ENCODE results near the gene RGS7. TPM values are rescaled to one million over a fixed set of nuclear protein-coding genes. Genes with fewer than 3 reads are reported as not detected.

Gene RGS7
- total and polyA plus RNA-seq, 2 of the 8 experiments (the other 6 are each of a cell fraction or from before 2014, with no cell fraction given), result 1.6 to 3.0 TPM

DNA sequence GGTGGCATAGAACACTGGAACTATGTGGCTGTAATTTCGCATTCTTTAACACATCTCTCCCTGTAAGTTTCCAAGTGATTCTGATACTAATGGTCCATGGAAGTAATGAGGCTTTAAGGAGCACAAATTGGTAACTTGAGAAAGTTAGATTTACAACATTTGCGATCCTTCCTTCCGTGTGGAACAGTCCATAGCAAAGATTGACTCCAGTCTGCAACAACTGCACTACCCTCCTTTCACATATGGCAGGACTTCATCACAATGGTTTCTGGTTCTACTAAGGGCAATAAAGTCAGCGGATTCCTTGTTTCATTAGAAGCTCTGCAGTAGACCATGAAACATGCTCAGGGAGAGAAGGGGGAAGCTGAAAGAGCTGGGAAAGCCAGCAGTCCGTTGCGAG is 261.2 kb downstream of the RGS7 start (continued):
- TF ChIP-seq CTBP2 (IDR thresholded peaks at IDR 0.05; ENCODE audit: borderline replicate concordance, insufficient read depth, insufficient read length, low read length), result no peak
- TF ChIP-seq ASH2L (IDR thresholded peaks at IDR 0.05; ENCODE audit: low read length), result no peak
- no peak for TF ChIP-seq BACH1 (IDR thresholded peaks at IDR 0.05; ENCODE audit: low read length)
- no peak for TF ChIP-seq NANOG (IDR thresholded peaks at IDR 0.05; ENCODE audit: insufficient read depth, low read depth, low read length, poor library complexity, severe bottlenecking)
- no peak for TF ChIP-seq SP2 (IDR thresholded peaks at IDR 0.05; ENCODE audit: low read length)
